ENCODE data around the gene PNMA6E. TPM values are rescaled to one million over a fixed set of nuclear protein-coding genes. Genes with fewer than 3 reads are reported as not detected.

PNMA6E gene
- total and polyA plus RNA-seq, 2 donors (not counting 3 experiments of a cell fraction or from before 2014, with no cell fraction given): not detected

DNA sequence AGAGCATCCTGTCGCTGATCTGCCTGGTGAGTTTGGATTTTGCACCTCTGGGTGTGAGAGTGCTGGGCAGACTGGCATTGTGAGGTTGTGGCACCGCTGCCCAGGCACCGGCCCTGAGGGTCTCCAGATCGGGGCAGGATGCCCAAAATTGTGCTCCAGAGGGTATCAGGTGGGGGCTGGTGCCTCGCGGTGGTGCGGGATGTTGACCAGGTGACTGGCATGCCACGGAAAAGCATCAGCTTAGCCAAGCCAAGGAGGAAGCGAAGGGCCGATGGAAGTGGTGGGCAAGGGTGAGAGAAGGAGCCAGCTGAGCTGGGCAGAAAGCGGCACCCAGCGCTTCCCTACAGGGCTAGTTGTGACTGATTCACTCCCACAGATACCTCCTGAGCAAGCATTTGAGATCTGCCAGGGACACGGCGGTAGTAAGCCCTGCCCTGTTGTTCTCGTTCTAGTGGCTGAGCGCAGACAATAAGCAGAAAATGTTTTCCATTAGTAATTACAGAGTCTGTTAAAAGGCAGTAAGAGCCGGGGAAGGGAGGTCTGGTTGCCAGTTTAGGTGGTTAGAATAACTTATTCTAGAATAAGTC, 10.9 kb upstream of the PNMA6E start:
- Histone ChIP-seq H3K36me3 (ENCODE audit: control insufficient read depth in 2 of 2, extremely low read depth in 1 of 2, insufficient read depth in 2 of 2, low read length in 2 of 2) (no peaks in the 10 kb centered on the region), H2AFZ (ENCODE audit: low read depth, low read length) (peak overlapping the region; percentile 71), H3K4me3 (replicated peaks in 1 of 3; ENCODE audit: insufficient read depth in 1 of 3, low read depth in 1 of 3, low read length in 3 of 3) (peak overlapping the region; percentile 36 to 43 (median 37)), H3K9me3 (replicated peaks; ENCODE audit: control insufficient read depth, insufficient read depth, low read length) (no peaks in the 10 kb centered on the region), H3K79me2 (ENCODE audit: control insufficient read depth, insufficient read depth, low read length) (no peaks in the 10 kb centered on the region), H3K27ac (ENCODE audit: insufficient read depth, low read depth, low read length) (no peak overlapping the region), H4K20me1 (replicated peaks; ENCODE audit: control insufficient read depth, extremely low read depth, insufficient read depth, low read length) (no peaks in the 10 kb centered on the region), H3K9me1 (replicated peaks; ENCODE audit: control insufficient read depth, extremely low read depth, insufficient read depth, low read length) (no peaks in the 10 kb centered on the region), H3K9ac (replicated peaks; ENCODE audit: extremely low read depth, insufficient read depth, low read length) (peak overlapping the region; percentile 9), H3K27me3 (ENCODE audit: control insufficient read depth in 2 of 2, insufficient read depth in 2 of 2, low read length in 2 of 2) (no peaks in the 10 kb centered on the region), H3K4me2 (ENCODE audit: insufficient read depth, low read length) (peak overlapping the region; percentile 36), H3K4me1 (ENCODE audit: control insufficient read depth, extremely low read depth, insufficient read depth, low read length) (peaks cover 6% of the 10 kb centered on the region)
- DNase-seq (ENCODE audit: low read depth, low spot score) (no peak), FAIRE-seq (no peak)
- dilution Hi-C loops (cut with MboI; ENCODE audit: extremely low pct_ligation_motif_present, low sequenced_read_pairs) (no loop called here), intact Hi-C loops (cut with micrococcal nuclease) (no loop called here)
- no TSS peak for BruUV-seq (replicated peaks)
- ChIA-PET POLR2A (interaction anchor here (0.6 kb wide), 1 partner anchor 101 kb away, joined by 3 read pairs; no protein-coding TSS in a partner anchor), CTCF (no interaction called here)
- TF ChIP-seq, protein P1, sequence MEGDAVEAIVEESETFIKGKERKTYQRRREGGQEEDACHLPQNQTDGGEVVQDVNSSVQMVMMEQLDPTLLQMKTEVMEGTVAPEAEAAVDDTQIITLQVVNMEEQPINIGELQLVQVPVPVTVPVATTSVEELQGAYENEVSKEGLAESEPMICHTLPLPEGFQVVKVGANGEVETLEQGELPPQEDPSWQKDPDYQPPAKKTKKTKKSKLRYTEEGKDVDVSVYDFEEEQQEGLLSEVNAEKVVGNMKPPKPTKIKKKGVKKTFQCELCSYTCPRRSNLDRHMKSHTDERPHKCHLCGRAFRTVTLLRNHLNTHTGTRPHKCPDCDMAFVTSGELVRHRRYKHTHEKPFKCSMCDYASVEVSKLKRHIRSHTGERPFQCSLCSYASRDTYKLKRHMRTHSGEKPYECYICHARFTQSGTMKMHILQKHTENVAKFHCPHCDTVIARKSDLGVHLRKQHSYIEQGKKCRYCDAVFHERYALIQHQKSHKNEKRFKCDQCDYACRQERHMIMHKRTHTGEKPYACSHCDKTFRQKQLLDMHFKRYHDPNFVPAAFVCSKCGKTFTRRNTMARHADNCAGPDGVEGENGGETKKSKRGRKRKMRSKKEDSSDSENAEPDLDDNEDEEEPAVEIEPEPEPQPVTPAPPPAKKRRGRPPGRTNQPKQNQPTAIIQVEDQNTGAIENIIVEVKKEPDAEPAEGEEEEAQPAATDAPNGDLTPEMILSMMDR (IDR thresholded peaks at IDR 0.05; ENCODE audit: extremely low read depth in 1 of 2, insufficient read depth in 1 of 2, low read depth in 1 of 2, low read length in 2 of 2): no peak
- TF ChIP-seq GATA2 (IDR thresholded peaks at IDR 0.05; ENCODE audit: insufficient read depth, insufficient read length, low read depth, low read length) (no peak), MAX (IDR thresholded peaks at IDR 0.05; ENCODE audit: insufficient read depth, insufficient read length) (no peak), POLR2AphosphoS5 (IDR thresholded peaks at IDR 0.05; ENCODE audit: insufficient read depth, low read depth, low read length) (no peak), JUN (IDR thresholded peaks at IDR 0.05; ENCODE audit: borderline replicate concordance, insufficient read depth, insufficient read length, low read depth) (no peak), FOS (IDR thresholded peaks at IDR 0.05; ENCODE audit: borderline replicate concordance, insufficient read depth, low read length) (no peak), MYC (IDR thresholded peaks at IDR 0.05; ENCODE audit: low read depth, low read length) (no peak), EZH2 (IDR thresholded peaks at IDR 0.05; ENCODE audit: borderline replicate concordance, low read depth, low read length, severe bottlenecking) (no peak)
